ENCODE data around the gene GSN.

GSN gene
- total RNA-seq: 3.6 to 6.2 (median 5.3) reads per million in 4 donors

DNA sequence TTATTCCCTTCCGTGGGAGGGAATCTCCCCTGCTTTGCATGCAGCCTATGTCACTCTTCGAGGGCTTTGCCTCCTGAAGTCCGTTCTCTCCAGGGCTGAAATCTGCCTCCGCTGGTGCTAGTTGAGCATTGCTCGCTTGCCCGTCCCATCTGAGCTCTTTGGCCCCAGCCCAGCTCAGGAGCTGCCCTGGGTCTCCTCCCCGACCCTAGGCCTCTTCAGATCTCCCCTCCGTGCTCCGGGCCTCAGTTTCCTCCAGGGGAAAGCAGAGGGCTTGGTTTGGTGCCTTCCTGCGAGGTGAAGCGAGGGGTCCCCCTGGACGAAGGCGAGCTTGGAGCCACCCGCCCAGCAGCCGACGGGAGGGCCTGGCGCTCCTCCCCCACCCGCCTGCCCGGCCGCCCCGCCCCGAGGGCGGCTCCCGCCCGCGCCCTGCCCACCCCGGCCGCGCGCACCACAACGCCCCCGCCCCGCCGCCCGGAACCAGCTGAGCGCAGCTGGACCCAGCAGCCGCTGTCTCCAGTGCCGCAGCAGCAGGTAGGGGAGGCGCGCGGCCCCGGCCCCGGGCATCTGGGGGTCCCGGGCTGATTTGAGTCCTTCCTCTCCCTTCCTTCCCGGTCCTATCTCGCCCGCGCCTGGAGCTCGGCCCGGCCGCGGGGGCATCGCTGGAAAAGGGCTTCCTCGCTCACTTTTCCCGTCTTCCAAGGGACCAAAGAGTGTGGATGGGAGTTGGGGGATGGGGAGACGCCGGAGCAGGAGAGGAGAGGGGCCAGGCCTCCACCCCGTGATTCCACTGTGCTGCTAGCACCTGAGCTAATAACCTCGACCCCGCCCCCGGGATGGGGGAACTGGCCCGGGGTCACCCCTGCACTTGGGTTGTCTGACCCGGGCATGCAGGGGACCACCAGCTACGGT lies at the start of gene GSN:
Gene GSN (plus strand): TSS at position 474 of the 909 bp plus-strand sequence. CDS start 33,810 bp downstream, outside the sequence.
- DNase-seq: peak in 4 of 5 donors; percentile 14 to 34 (median 20)

DNA sequence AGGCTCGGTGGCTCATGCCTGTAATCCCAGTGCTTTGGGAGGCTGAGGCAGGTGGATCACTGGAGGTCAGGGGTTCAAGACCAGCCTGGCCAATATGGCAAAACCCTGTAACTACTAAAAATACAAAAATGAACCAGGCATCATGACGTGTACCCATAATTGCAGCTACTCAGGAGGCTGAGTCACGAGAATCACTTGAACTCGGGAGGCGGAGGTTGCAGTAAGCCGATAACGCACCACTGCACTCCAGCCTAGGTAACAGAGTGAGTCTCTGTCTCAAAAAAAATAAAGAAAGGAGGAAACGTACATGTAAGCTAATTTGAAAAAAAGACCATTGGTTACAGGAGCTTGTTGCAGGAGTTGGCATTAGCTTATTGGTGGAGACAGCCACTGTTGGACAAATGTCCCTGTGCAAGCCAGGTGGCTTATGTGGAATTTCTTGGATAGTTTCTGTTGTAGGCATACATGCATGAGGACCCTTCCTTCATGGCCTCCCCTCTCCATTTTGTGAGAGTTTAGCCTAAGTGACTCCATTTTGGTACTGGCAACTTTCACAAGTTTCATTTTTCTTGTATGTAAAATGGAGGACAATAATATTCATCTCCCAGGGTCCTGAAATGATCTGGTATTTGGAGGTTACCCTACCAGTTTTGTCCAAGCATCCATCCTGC lies 49.5 kb upstream of the GSN start:
- DNase-seq: no peak

DNA sequence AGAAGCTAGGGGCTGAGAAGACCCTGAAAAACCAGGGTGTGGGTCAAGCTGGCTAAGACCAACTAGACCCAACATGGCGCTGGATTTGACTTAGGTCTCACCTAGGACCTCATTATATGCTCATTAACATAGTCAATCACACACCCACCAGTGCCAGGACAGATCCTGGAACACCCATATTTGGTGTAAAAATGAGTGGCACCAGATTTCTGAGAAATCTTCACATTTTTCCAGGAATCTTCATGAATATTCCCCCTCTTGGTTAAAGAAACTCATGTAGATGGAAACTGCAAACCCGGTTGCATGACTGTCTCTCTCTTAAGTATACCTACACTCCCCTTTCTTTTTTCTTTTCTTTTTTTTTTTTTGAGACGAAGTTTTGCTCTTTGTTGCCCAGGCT lies 48.4 kb upstream of the GSN start:
- DNase-seq: no peak

DNA sequence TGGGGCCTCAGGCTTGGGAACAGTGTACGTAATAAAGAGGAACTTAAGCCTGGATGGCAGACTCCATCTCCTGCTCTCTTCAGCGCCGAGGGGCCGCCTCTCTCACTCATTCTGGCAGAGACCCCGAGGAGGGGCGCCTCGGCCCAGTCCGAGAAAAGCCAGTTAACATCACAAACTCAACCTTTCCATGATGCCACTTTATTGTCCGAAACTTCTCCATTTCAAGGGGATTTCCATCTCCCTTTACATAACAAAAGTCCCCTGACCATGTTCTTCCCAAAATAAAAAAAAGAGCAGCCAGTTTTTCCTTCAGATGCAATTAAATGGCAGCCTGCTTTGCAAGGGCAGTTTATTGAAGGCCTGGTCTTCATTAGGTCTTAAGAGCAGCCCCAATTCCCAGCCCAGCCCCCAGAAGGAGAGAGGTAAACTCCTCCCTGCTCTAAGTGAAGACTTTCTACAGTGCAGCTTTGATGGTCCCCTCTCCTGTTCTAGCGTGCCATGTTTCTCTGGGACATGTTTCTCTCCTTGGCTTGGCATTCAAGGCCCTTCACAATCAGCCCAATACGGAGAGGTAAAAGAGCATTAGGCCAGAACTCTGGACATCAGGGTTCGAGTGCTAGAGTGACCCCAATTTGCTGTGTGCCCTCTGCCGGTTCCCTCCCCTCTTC lies 46.8 kb upstream of the GSN start:
- DNase-seq: no peak

DNA sequence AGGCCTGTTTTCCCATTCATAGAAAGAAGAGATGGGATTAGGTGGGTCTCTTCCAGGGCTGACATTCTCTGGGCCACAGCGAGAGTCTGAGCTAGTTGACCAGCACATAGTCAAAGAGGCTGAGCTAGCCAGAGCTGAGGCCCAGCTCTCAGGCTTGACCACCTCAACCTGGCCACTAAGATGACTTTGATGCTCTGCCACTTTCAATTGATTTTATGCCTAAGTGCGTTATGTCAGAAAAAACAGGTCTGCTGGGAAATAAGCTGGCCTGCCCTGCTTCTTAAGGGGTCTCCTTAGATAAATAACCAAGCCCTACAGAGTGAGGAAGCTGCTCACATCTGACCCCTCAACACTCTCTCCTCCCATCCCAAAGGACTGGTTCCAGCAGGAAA lies 46.3 kb upstream of the GSN start:
- DNase-seq: no peak

DNA sequence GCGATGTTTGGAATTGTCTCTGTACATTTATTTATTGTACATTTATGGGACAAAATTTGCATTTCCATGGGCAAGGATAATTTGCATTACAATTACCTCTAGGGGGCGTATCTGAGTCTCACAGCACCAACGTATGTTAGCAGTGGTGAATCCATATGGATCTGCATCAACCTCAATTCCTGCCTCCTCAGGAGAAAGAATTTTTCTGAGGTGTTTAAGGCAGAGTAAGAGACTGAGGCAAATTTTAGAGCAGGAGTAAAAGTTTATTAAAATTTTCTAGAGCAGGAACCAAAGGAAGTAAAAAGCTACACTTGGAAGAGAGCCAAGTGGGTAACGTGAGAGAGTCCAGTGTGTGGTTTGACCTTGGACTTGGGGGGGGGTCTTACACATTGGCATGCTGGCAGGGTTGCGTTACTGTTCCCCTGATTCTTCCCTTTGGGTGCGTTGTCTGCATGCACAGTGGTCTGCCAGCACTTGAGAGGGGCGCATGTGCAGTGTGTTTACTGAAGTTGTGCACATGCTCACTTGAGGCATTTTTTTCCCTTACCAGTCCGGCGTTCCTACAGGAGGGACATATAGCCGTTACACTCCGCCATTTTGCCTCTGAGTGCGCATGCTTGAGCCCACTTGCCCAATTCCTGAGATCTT lies 45.3 kb upstream of the GSN start:
- DNase-seq: no peak

DNA sequence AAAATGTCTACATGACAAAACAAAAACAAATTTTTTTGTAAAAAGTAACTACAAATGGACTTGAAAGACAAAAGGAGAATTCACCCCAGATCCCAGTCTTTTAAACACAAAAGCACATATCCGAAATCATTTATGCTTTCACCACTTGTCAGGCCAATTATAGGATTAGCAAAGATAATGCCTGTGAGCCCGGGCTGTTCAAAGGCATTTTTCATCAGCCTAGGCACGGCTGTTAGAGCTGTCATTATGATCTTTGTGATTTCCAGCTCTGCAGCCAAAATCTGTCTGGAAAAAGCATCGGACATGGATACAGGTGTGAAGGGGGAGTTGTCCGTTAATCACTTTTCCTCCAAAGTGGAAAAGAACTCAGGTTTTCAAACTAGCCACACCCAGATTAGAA lies 42.7 kb upstream of the GSN start:
- no peak for DNase-seq

DNA sequence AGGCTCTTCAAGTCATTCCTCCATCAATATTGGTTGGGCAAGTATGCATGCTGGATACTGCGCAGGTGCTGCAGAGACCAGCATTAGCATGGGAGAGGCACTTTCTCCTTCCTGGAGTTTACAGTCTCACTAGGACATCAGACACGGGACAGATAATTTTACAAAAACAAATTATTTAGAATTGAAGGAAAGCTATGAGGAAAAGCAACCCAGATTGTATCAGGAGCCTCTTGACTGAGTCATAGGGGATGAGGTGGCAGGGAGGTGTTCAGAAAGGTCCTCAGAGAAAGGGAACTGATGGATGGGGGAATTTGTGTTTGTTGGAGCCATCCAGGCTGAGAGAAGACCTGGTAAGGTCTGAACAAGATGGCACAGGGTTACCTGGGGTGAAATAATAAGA lies 41.8 kb upstream of the GSN start:
- no peak for DNase-seq

DNA sequence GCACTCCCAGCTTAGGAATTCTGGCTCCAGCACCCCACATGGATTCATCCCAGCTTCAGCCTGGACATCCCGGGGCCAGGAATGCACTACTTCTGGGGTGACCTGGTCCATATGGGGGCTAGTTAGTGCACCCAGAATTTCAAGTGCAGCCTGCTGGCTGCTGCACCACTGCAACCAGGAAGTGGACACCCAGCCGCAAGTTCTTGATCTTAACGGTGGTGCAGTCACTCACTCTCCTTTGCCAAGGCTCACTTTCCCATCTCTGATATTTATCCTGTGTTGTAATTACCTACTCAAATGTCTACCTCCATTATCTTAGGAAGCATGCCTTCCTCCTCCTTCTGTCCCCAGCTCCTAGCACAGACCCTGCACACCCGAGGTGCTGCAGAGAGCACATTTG lies 40.1 kb upstream of the GSN start:
- DNase-seq: no peak

DNA sequence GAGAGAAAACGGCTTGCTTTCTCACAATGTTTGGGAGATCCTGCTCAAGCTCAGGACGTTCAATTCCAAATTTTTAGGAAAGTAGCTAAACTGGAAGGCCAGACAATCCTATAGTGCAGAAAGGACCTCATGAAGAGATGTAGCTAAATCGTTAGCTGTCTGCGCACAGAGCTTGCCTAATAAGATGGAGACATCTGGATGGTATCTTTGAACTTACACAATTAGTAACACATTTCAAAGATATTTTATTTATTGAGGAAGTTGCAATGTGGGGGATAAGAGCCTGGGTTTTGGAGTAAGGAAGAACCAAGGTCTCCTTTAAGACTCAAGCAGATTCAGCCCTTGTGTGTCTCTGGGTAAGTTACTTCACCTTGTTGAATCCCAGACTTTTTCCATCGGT lies 37.7 kb upstream of the GSN start:
- DNase-seq: no peak

DNA sequence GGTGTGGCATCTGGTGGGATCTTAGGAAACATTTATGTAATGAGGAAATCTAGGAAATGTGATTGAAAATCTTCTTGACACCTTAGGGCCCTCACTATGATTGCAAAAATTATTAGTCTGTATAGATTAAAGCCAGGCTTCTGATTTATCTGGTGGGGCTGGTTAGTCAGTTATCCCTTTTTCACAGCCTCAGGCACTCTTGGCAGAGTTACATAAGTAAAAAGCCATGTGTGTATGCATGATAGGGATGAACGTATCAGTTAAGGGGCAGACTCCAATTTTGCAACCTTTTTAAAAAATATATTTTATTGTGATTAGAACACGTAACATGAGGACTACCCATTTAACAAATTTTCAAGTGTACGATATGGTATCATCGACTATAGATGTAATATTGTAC lies 35.7 kb upstream of the GSN start:
- DNase-seq: no peak

DNA sequence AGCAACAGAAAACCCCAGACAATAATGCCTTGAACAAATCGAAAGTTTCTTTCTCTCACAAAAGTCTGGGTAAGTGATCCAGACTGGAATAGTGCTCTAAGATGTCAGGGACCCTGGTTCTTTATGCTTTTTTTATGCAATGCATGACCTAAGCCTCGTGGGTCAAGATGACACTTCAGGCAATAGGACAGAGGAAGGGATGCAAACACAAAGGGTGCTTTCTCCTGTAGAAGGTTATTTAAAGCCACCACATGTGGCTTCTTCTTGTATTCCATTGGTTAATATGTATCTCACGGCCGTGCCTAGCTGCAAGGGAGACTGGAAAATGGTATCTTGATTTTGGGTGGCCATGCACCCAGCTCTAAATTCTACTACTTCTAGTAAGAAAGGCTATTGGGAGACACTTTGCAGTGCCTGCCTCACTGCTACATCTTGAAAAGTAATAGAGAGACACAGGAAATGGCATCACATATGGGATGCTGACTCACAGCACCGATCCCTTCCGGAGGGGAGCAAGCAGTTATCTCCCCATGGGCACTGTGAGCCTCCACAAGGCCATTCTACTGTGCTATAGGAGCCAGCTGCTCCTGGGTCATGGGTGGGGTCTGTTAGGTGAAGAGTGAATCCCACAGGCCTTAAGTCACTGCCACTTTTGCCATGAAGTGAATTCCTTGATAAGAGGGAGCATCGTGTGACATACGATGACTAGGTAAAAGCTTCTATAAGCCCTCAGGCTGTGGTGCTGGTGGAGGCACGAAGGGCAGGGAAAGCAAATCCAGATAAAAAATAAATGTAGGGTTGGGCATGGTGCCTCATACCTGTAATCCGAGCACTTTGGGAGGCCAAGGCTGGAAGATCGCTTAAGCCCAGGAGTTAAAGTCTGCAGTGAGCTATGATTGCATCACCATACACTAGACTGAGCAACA lies 33.8 kb upstream of the GSN start:
- DNase-seq: no peak

DNA sequence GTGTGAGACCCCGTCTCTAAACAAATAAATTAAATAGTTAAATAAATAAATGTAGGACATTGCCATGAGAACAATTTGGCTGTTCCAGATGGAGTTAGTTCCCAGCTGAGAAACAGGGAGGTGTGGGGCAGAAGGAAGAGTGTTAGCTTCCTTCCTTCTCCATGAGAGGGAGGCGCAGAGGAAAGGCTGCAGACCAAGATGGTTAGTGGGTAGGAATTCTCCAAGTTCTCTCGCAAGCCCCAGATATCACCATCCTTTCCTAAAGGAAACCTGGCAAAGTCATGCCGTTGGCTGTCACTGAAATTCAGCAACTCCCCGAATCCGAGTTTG lies 33.2 kb upstream of the GSN start:
- no peak for DNase-seq

DNA sequence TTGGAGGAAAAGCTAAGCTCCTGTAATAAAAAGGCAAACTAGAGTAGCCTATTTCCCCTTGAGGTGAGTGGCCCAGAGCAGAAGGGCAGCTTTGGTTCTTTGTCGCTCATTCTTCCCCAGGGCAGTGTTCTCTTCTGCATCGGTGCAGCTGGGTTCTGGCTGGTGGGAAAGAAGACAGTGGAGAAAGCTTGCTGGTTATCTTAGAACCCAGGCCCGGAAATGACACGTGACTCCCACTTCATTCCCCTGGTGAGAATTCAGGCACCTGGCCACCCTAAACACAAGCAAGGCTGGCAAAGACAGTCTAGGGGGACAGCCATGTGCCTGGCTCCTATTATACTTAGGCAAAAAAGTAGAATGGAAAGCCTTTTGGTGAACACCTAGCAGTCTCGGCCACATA lies 32.5 kb upstream of the GSN start:
- DNase-seq: no peak

DNA sequence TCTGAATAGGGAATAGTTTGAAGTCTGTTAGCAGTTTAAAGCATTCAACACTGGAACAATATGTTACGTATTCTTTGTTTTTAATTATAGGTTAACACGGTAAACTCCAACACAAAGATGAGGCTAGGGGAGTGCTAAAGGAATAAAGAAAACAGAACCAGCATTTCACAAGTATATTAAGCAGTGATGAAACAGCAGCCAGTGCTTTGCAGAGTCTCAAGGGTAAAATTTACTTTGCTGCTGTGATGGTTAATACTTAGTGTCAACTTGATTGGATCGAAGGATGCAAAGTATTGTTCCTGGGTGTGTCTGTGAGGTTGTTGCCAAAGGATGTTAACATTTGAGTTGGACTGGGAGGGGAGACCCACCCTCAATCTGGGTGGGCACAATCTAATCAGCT lies 30.0 kb upstream of the GSN start:
- no peak for DNase-seq

DNA sequence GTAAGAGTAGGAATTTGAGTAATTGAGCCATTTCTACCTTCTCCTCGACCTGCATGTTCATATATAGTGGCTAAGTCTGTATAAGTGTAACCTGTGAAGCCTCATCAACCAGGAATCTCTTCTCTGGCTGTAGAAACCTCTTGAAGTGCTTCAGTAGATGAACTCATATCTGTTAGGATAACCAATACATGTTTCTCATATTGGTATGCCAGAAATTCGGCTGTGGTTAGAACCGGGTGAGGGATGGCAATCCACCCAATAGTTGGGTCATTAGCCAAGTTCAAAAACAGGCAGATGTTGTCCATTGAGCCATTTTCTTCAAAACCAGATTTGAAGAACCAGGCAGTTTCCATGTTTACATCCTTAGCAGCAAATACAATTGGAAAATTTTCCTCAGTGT lies 28.9 kb upstream of the GSN start:
- DNase-seq: no peak

DNA sequence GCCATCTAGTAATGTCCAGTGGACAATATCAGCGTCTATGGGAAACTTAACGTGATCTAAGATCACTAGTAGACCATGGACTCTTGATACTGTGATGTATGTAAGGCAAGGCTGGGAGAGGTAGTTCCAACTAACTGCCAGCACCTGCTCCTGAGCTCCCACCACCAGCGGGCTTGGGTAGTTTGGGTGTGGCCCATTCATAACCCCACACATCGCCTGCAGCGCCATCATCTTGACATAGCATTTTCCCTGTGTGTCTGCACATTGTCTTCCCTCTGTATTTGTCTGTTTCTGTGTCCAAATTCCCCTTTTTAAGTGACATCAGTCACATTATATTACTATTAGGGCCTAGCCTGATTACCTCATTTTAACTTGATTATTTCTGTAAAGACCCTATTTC lies 28.1 kb upstream of the GSN start:
- DNase-seq: no peak

DNA sequence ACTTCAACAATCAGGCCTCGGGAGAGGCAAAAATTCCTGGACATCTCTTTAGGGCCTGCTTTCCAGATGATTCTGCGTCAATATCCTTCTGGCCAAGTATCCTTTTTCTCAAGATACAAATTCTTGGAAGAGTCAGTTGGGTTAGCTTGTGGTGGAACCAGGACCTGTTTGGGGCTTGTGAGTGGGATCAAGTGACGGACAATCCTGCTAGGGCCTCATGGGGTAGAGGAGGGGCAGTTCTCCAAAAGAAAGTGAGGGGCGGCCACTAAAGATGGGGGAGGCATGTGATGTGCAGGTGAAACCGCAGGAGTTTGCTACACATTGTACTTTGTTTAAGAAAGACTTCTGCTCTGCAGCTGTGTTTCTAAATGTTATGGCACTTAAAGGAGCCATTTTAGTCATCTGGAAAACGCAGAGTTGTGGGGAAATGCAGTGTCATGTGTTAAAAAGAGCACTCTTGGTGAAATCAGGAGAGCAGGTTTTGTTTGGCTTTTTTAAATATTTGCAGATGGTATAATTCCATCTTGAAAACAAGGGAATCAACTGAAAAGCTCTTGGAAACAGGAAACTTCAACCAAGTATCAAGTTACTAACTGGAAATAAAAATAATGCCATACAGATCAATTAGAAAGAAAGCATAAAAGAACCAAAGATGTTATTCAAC lies 27.4 kb upstream of the GSN start:
- DNase-seq: no peak

DNA sequence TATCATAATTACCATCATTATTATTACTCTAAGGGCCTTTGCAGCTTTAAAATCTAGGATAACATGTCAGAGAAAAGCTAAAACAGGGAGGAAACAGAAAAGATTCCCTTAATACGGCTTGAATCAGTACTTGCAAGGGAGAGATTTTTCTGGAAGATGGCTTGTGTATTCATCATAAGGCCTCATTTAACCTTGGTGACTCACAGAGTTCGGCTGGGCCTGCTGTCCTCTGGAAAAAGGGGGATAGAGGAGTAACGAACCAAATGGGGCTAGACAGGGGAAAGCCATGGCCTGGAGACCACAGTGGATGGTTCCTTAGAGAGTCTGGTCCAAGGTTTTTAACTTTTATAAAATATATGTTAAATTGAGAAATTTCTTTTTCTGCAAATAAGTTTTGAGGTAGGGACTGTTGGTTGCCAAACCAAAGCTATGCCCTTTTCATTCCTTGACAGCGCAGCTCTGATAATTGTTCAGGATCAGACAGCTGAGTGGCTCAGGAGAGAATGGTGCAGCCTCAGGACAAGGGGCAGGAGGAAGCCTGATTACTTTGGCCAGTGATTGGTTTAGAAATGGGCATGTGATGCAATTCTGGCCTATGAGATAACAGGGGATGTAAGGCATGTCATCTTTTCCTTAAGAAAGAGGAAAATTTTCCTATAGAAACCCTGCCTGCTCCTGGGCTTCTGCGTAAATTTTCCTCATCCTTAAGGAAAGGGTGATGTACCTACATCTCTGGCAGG lies 25.6 kb upstream of the GSN start:
- DNase-seq: no peak

DNA sequence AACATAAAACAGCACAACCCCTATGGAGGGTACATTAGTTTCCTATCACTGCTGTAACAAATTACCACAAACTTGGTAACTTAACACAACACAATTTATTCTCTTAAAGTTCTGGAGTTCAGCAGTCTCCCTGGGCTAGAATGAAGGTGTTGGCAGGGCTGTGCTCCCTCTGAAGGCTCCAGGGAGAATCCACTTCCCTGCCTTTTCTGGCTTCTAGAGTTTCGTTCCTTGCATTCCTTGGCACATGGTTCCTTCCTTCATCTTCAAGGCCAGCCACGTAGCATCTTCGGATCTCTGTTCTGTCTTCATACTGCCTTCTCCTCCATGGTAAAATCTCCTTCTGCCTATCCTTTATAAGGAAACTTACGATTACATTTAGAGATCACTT lies 25.0 kb upstream of the GSN start:
- no peak for DNase-seq

All from T-helper 1 cell (primary cell).